Mucosa of gallbladder (tissue), 1 donor: ENCODE measurements around the gene DNAJA1. TPM values are rescaled to one million over a fixed set of nuclear protein-coding genes. Genes with fewer than 3 reads are reported as not detected.
"Not testable (repeated sequence)": the region's sequence is repeated elsewhere in the genome, so short reads cannot be mapped to it uniquely, and the experiment has no call there.

Experiments
- DNase-seq: peaks from one replicate; pipeline ENCODE4 v3.0.0-alpha.2; 2020; ENCODE audit warnings: low spot score
- total RNA-seq: library from RNA; stranded (reverse); gene quantifications from one replicate; pipeline ENCODE4 v1.2.1, GENCODE V29; 2021
- donor health status: DM: no; HTN: no; CAD: no.

The DNAJA1 gene
- 96.7 TPM for total RNA-seq

DNA sequence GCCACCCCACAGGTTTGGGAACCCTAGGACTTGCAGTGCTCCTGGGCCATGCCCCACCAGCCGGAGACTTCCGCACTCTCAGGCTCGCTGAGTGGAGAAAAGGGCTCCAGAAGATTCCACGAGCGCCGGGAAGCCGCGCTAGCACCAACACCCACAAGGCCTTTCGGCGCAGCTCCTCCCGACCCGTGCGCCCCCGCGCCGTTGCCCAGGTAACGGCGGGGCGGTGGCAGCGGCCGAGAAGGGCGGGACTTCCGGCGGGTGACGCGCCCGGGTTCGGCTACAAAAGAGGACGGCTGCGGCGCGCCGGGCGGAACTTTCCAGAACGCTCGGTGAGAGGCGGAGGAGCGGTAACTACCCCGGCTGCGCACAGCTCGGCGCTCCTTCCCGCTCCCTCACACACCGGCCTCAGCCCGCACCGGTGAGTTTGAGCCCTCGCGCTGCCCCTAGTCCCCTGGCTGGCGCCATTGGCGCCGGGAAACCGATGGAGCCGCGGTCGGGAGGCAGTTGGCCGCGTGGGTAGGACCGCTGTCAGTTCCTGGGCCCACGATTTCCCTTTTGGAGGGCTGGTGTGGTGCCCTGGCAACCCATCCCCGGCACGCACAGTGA is at the start of gene DNAJA1:
Gene DNAJA1 (plus strand): TSS at position 308 of the 606 bp plus-strand sequence. CDS start 1,212 bp downstream, outside the sequence.
- DNase-seq, result peak; percentile 95

DNA sequence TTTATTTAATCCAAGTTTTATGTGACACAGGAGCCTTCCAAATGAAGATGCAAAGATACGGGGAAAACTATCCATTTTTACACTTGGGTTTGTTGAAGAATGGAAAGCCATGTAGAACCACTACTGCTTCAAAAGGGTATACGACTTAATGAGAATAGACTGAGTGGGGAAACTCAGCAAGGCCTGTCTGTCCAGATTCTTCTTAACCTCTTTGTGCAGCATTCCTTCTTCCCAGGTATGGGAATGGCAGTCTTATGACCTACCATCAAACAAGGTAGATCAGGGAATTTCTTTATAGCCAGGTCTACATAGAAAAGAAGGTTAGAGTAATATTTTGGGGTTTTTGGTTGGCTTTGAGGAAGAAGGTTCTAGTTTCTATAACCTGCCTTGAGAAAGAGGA is 47.0 kb upstream of the DNAJA1 start:
- no peak for DNase-seq

GRCh38 chr9:32986971-32987370 is 38.1 kb upstream of the DNAJA1 start:
- no peak for DNase-seq

DNA sequence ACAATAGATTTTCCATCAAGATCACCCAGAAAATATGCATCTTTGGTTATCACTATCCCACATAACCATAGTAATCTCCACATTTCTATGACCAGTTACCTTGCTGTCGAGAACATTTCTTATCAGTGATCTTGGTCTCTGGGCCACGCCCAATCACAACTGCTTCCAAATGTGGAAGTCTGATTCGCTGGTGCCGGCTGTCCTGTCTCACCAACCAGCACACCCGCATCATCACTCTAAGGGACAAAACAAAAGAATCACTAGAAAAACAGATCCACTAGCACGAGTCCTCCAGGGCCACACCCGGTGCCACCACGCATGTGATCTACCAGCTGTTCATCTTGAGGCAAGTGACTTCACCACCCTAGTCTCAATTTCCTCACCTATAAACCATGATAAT is 35.4 kb upstream of the DNAJA1 start:
- no peak for DNase-seq

- no peak for DNase-seq
Measured at GRCh38 chr9:32991897-32992594, 33.0 kb upstream of the DNAJA1 start.

DNA sequence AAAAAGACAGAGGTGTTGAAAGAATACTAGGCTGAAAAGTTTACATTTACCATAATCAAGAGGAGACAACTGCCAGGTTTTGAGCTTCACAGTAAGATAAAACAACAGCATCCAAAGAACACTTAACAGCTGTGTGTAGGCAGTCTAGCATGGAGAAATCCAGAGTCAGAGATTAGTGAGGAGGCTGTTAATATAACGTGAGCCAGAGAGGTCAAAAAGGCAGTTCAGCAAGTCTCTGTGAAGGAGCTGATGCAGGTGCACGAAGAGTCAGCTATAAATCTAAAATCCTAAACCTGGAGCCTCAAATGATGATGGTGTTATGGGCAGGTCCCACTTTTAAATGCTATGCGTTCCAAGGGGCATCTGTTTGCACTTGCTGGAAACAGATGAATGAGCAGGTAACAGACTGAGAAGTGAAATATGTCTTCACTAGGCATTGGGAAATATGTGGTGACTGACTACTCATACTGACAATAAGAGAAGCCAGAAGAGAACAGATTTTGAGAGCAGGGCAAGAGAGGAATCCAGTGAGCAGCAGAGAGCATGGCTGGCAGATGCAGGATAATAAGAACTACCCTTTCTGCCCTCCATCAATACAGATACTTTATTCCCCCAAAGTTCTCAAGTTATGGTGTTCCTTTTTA is 32.4 kb upstream of the DNAJA1 start:
- DNase-seq, result no peak

DNA sequence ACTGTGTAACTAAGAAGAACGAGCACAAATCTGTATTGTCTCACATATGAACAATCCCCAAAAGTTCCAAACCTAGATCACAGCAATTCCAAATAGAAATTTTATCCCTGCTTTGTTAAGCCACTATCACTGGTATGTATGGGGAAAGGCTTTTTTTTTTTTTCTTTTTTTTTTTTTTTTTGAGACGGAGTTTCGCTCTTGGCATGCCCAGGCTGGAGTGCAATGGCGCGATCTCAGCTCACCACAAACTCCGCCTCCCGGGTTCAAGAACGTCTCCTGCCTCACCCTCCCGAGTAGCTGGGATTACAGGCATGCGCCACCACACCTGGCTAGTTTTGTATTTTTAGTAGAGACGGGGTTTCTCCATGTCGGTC is 24.4 kb upstream of the DNAJA1 start:
- not testable (repeated sequence) for DNase-seq

DNA sequence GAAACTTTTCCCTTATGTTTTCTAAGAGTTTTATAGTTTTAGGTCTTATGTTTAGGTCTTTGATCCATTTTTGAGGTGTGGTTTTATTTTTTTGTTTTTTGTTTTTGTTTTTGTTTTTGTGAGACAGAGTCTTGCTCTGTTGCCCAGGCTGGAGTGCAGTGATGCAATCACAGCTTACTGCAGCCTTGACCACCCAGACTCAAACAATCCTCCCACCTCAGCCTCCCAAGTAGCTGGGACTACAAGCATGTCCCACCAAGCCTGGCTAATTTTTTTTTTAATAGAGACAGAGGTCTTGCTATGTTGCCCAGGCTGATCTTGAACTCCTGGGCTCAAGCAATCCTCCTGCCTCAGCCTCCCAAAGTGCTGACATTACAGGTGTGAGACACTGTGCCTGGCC is 19.7 kb upstream of the DNAJA1 start:
- DNase-seq, result not testable (repeated sequence)

- DNase-seq, result no peak
Measured at GRCh38 chr9:33007755-33008154, 17.3 kb upstream of the DNAJA1 start.

- DNase-seq, result no peak
Measured at GRCh38 chr9:33011831-33012230, 13.2 kb upstream of the DNAJA1 start.

- no peak for DNase-seq
Measured at GRCh38 chr9:33012328-33013069, 12.6 kb upstream of the DNAJA1 start.

- no peak for DNase-seq
Measured at GRCh38 chr9:33013962-33014664, 11.0 kb upstream of the DNAJA1 start.

DNA sequence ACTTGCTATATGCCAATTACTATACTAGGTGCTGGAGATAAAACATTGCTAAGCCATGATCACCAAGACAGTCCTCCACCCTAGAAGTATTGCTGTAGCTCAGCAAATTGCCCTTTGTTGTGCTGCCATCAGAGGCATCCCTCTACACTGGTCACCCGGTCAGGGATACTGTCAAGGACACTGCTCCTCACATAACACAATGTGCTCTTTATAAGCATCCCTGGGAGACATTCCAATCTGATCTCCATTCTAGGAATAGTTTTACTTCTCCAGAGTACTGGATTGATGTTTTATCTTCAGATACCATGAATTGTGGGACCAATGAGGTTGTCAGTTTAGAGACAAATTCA is 10.4 kb upstream of the DNAJA1 start:
- DNase-seq, result no peak

GRCh38 chr9:33017283-33018041 is 7.6 kb upstream of the DNAJA1 start:
- DNase-seq, result no peak

DNA sequence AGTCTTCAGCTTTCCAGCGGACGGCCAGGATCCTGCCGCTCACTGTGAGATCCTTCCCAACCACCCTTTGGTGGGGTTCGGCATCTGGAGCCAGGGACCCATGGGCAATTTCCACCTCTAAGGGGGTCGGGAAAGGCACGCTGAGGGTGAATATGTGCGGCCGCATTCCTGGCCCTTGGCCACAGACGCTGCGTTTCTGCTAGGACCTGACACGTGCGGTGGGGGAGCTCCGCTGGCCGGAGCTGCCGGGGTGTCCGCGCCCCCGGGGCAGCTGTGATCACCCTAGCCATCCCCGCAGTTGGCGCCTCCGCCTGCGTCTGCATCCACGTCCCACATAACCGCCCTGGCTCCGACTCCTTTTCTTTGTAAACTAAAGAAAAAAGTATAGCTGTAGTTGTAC is 5.3 kb upstream of the DNAJA1 start:
- DNase-seq, result no peak

DNA sequence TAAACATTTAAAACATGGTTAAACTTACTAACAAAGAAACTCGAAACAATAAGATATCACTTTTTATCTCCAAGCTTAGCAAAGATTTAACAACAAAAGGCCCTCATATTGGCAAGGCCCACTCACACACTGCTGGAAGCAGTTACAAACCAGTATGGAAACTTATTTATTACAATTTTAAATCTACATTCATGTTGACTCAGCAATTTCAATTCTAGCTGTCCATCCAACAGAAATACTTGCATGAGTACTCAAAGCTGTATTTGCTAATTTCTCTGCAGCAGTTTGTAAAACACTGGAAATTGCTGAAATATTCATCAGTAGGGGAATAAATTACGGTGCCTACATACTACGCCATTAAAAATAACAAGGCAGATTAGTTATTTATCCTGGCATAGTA is 2.8 kb upstream of the DNAJA1 start:
- DNase-seq, result no peak

DNA sequence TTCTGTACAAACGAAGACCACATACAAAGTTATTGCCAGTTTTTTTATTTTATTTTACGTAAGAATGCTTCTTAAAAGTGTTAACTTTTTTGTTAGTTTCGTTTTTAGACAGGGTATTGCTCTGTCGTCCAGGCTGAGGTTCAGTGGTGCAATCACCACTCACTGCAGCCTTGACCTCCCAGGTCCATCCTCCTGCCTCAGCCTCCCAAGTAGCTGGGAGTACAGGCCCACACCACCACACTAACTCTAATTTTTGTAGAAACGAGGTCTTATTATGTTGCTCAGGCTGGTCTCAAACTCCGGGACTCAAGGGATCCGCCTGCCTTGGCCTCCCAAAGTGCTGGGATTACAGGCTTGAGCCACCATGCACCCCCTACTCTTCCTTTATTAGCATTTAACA is 2.3 kb upstream of the DNAJA1 start:
- no peak for DNase-seq

GRCh38 chr9:33023661-33024060 is 1.4 kb upstream of the DNAJA1 start:
- no peak for DNase-seq

GRCh38 chr9:33024126-33024965 is 727 bp upstream of the DNAJA1 start:
- no peak for DNase-seq
